ENCODE data around the gene BMP2K. TPM values are rescaled to one million over a fixed set of nuclear protein-coding genes. Genes with fewer than 3 reads are reported as not detected.

BMP2K gene
- total RNA-seq, 2 experiments from 2014 or later = 4.6 to 5.6 TPM

DNA sequence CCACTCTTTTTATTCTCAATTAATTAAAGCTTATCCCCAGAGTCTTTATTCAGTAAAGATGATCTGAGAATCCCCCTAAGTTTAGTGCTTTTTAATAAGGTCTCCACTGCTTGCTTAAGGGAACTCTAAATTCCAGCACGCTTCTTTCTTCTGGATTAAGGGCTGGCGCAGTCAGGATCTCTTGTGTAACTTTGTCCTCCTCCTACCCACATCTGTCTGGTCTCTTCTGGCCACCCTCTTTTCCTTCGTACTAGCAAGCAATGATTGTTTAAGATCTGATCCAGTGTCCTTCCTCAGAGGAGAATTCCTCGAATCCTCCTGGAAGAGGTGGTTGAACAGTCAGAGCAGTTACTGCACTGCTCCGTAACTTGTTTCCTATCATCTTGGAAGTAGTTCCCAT is 177.1 kb downstream of the BMP2K start:
- DNase-seq (no peak), ATAC-seq (ENCODE audit: poor library complexity) (no peak)
- POLR2A ChIA-PET = interaction anchor here (0.7 kb wide), 1 partner anchor 15 kb away, joined by 4 read pairs; the partner anchor contains the start of gene PAQR3
- Mint-ChIP-seq H3K9me3 (no peaks in the 10 kb centered on the region), H3K27me3 (peaks cover 5% of the 10 kb centered on the region), H3K36me3 (ENCODE audit: low read depth) (no peaks in the 10 kb centered on the region), H3K4me1 (ENCODE audit: low read depth) (no peaks in the 10 kb centered on the region), H3K4me3 (no peak overlapping the region), H3K27ac (no peak overlapping the region)
- no peak for TF ChIP-seq CTCF (IDR thresholded peaks at IDR 0.05)
- no peaks in the 10 kb centered on the region for H3K9me3 ChIP-seq (ENCODE audit: control insufficient read depth in 1 of 2, insufficient read depth in 1 of 2, low read length in 2 of 2)
- peaks cover 3% of the 10 kb centered on the region in 2 experiments for H3K27me3 ChIP-seq (ENCODE audit: control insufficient read depth in 1 of 2, insufficient read depth in 2 of 2, low read length in 2 of 2)
- H3K27ac ChIP-seq (ENCODE audit: low read depth in 1 of 2, low read length in 2 of 2) = no peak overlapping the region
- H3K4me3 ChIP-seq (ENCODE audit: low read length) = no peak overlapping the region
- no peaks in the 10 kb centered on the region for H3K36me3 ChIP-seq (ENCODE audit: insufficient read depth, low read length)
- intact Hi-C loops (cut with DNase I, micrococcal nuclease) = loop anchor here in 1 of 2 experiments (2.0 to 10.0 kb wide), 2 partner anchors 1262 to 1382 kb away; partner anchors contain the start of gene CFAP299
- H3K4me1 ChIP-seq (ENCODE audit: insufficient read depth, low read length) = no peaks in the 10 kb centered on the region
- CTCF ChIA-PET = interaction anchor here (1.3 to 3.0 kb wide), 2 partner anchors 15 to 1259 kb away, joined by 3 to 13 read pairs; partner anchors contain the start of gene PAQR3

DNA sequence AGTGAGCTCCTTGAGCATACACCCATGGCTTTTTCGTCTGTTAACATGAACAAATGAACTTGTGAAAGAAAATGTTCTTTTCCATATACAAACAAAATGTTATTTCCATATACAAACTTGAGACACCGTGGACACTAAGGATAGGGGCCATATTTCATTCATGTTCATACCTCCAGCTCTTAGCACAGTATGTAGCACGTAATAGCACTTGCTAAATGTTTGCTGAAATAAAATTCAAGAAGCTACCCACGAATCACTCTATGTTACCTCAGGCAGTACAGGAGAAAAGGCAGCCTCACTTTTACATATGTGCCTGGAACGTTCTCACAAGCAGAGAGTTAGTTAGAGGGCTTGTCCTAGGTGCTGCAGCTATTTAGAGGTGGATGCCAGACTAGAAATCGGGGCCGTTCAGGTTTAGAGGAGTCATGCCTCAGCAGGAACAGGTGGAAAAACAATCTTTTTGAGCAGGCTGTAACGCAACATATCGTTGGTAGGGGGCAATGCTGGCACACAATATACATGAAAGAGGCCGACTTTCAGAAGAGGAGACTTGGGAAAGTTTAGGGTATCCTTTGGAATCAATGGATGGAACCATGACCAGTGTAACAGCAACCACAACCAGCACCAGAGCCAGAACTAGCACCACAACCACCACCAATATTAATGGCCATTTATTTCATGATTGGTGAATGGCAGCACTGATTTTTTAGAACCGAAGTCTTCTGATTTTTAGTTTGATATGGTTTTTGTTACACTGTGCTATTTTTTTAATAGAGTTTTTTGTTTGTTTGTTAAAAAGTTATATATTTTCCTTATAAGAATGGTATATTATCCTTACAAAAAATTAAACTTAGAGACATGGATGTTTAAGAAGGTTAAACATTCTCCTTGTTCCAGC is 177.9 kb downstream of the BMP2K start:
- no peaks in the 10 kb centered on the region for H3K36me3 ChIP-seq (ENCODE audit: insufficient read depth, low read length)
- no peak overlapping the region for H3K4me3 ChIP-seq (ENCODE audit: low read length)
- H3K9me3 Mint-ChIP-seq = no peaks in the 10 kb centered on the region
- H3K4me3 Mint-ChIP-seq = no peak overlapping the region
- H3K4me1 Mint-ChIP-seq (ENCODE audit: low read depth) = no peaks in the 10 kb centered on the region
- no peak overlapping the region for H3K27ac ChIP-seq (ENCODE audit: low read depth in 1 of 2, low read length in 2 of 2)
- CTCF ChIA-PET = interaction anchor here (3.0 kb wide), 1 partner anchor 16 kb away, joined by 13 read pairs; the partner anchor contains the start of gene PAQR3
- H3K27ac Mint-ChIP-seq = no peak overlapping the region
- H3K4me1 ChIP-seq (ENCODE audit: insufficient read depth, low read length) = no peaks in the 10 kb centered on the region
- POLR2A ChIA-PET = no interaction called here
- H3K27me3 ChIP-seq (ENCODE audit: control insufficient read depth in 1 of 2, insufficient read depth in 2 of 2, low read length in 2 of 2) = peaks cover 3% of the 10 kb centered on the region in 2 experiments
- DNase-seq (peak in 2 of 14 experiments; percentile 25 to 34), ATAC-seq (ENCODE audit: poor library complexity) (no peak)
- H3K27me3 Mint-ChIP-seq = peaks cover 4% of the 10 kb centered on the region
- no peaks in the 10 kb centered on the region for H3K36me3 Mint-ChIP-seq (ENCODE audit: low read depth)
- H3K9me3 ChIP-seq (ENCODE audit: control insufficient read depth in 1 of 2, insufficient read depth in 1 of 2, low read length in 2 of 2) = no peaks in the 10 kb centered on the region
- intact Hi-C loops (cut with DNase I, micrococcal nuclease) = loop anchor here in 1 of 2 experiments (2.0 to 10.0 kb wide), 2 partner anchors 1261 to 1381 kb away; partner anchors contain the start of gene CFAP299
- no peak for TF ChIP-seq CTCF (IDR thresholded peaks at IDR 0.05)

- intact Hi-C loops (cut with DNase I, micrococcal nuclease) = loop anchor here in 1 of 2 experiments (10.0 kb wide), 1 partner anchor 1378 kb away; the partner anchor contains the start of gene CFAP299
- H3K27me3 Mint-ChIP-seq = no peaks in the 10 kb centered on the region
- no peaks in the 10 kb centered on the region for H3K4me1 Mint-ChIP-seq (ENCODE audit: low read depth)
- Histone ChIP-seq H3K9me3 (ENCODE audit: control insufficient read depth in 1 of 2, insufficient read depth in 1 of 2, low read length in 2 of 2) (no peaks in the 10 kb centered on the region), H3K27me3 (ENCODE audit: control insufficient read depth in 1 of 2, insufficient read depth in 2 of 2, low read length in 2 of 2) (peaks cover 0 to 3% of the 10 kb centered on the region in 2 experiments), H3K4me3 (ENCODE audit: low read length) (no peak overlapping the region), H3K27ac (ENCODE audit: low read depth in 1 of 2, low read length in 2 of 2) (no peak overlapping the region), H3K36me3 (ENCODE audit: insufficient read depth, low read length) (no peaks in the 10 kb centered on the region), H3K4me1 (ENCODE audit: insufficient read depth, low read length) (no peaks in the 10 kb centered on the region)
- DNase-seq (no peak), ATAC-seq (ENCODE audit: poor library complexity) (no peak)
- no peak for TF ChIP-seq CTCF (IDR thresholded peaks at IDR 0.05)
- H3K4me3 Mint-ChIP-seq = no peak overlapping the region
- H3K36me3 Mint-ChIP-seq (ENCODE audit: low read depth) = no peaks in the 10 kb centered on the region
- H3K27ac Mint-ChIP-seq = no peak overlapping the region
- ChIA-PET CTCF (no interaction called here), POLR2A (no interaction called here)
- no peaks in the 10 kb centered on the region for H3K9me3 Mint-ChIP-seq
These were observed 180.8 kb downstream of the BMP2K start for GRCh38 chr4:78956975-78957374.
